ENCODE results near the gene C2orf81.
"Not testable (repeated sequence)": the region's sequence is repeated elsewhere in the genome, so short reads cannot be mapped to it uniquely, and the experiment has no call there.

The C2orf81 gene

GRCh38 chr2:74461187-74462053 lies 40.0 kb upstream of the C2orf81 start:
- Histone ChIP-seq H3K27ac (no peak overlapping the region), H3K36me3 (ENCODE audit: control insufficient read depth, insufficient read depth, low read length) (no peaks in the 10 kb centered on the region), H2AFZ (no peak overlapping the region), H3K27me3 (ENCODE audit: control insufficient read depth, insufficient read depth, low read length) (no peaks in the 10 kb centered on the region), H3K9ac (no peak overlapping the region), H3K4me3 (ENCODE audit: low read depth, low read length) (no peak overlapping the region), H3K9me3 (ENCODE audit: control insufficient read depth, low read length) (no peaks in the 10 kb centered on the region), H3K79me2 (peaks cover 11% of the 10 kb centered on the region), H3K4me2 (ENCODE audit: low read length) (no peak overlapping the region), H3K4me1 (peaks cover 14% of the 10 kb centered on the region)
- no peak for TF ChIP-seq CTCF (IDR thresholded peaks at IDR 0.05)

GRCh38 chr2:74460187-74460586 lies 38.8 kb upstream of the C2orf81 start:
- not testable (repeated sequence) for H3K9me3 ChIP-seq (ENCODE audit: control insufficient read depth, low read length); H3K4me3 ChIP-seq (ENCODE audit: low read depth, low read length); H3K36me3 ChIP-seq (ENCODE audit: control insufficient read depth, insufficient read depth, low read length); H3K9ac ChIP-seq; H3K27ac ChIP-seq; H3K27me3 ChIP-seq (ENCODE audit: control insufficient read depth, insufficient read depth, low read length); H3K4me2 ChIP-seq (ENCODE audit: low read length); H2AFZ ChIP-seq
- H3K79me2 ChIP-seq = peaks cover 15% of the 10 kb centered on the region
- H3K4me1 ChIP-seq = peaks cover 26% of the 10 kb centered on the region

GRCh38 chr2:74459503-74460118 lies 38.2 kb upstream of the C2orf81 start:
- not testable (repeated sequence) for H3K9me3 ChIP-seq (ENCODE audit: control insufficient read depth, low read length); H2AFZ ChIP-seq; H3K36me3 ChIP-seq (ENCODE audit: control insufficient read depth, insufficient read depth, low read length); H3K9ac ChIP-seq; H3K4me2 ChIP-seq (ENCODE audit: low read length); H3K27ac ChIP-seq; H3K27me3 ChIP-seq (ENCODE audit: control insufficient read depth, insufficient read depth, low read length)
- peaks cover 13% of the 10 kb centered on the region for H3K79me2 ChIP-seq
- peak overlapping the region; percentile 90 for H3K4me3 ChIP-seq (ENCODE audit: low read depth, low read length)
- peaks cover 26% of the 10 kb centered on the region for H3K4me1 ChIP-seq

GRCh38 chr2:74458938-74459363 lies 37.5 kb upstream of the C2orf81 start:
- H3K9me3 ChIP-seq (ENCODE audit: control insufficient read depth, low read length) = no peaks in the 10 kb centered on the region
- H3K4me3 ChIP-seq (ENCODE audit: low read depth, low read length) = peak overlapping the region; percentile 90
- peak overlapping the region; percentile 77 for H2AFZ ChIP-seq
- no peak for TF ChIP-seq CTCF (IDR thresholded peaks at IDR 0.05)
- H3K27me3 ChIP-seq (ENCODE audit: control insufficient read depth, insufficient read depth, low read length) = no peaks in the 10 kb centered on the region
- peak overlapping the region; percentile 63 for H3K9ac ChIP-seq
- H3K36me3 ChIP-seq (ENCODE audit: control insufficient read depth, insufficient read depth, low read length) = no peaks in the 10 kb centered on the region
- peak overlapping the region; percentile 86 for H3K27ac ChIP-seq
- H3K4me2 ChIP-seq (ENCODE audit: low read length) = peak overlapping the region; percentile 93
- peaks cover 24% of the 10 kb centered on the region for H3K4me1 ChIP-seq
- peaks cover 7% of the 10 kb centered on the region for H3K79me2 ChIP-seq

- Histone ChIP-seq H3K4me3 (ENCODE audit: low read depth, low read length) (peak within 1 kb of the TSS; percentile 90), H3K9me3 (ENCODE audit: control insufficient read depth, low read length) (no peaks in the 10 kb centered on the region), H3K27me3 (ENCODE audit: control insufficient read depth, insufficient read depth, low read length) (no peaks in the 10 kb centered on the region), H2AFZ (peak within 1 kb of the TSS; percentile 91), H3K9ac (peak within 1 kb of the TSS; percentile 78), H3K4me2 (ENCODE audit: low read length) (peak within 1 kb of the TSS; percentile 96), H3K79me2 (peaks cover 6% of the 10 kb centered on the region), H3K4me1 (peaks cover 22% of the 10 kb centered on the region), H3K27ac (peak within 1 kb of the TSS; percentile 99), H3K36me3 (ENCODE audit: control insufficient read depth, insufficient read depth, low read length) (no peaks in the 10 kb centered on the region)
- no peak for TF ChIP-seq CTCF (IDR thresholded peaks at IDR 0.05)
These were observed 36.9 kb upstream of the C2orf81 start, which contains the start of gene WBP1 for GRCh38 chr2:74458132-74458937. Gene WBP1, plus strand, starts transcription at chr2:74458438. Its CDS starts 165 bp downstream, at chr2:74458603.

Data from parathyroid adenoma (tissue), 2 donors.